ENCODE data around the gene RTN4.
"Not testable (repeated sequence)": the region's sequence is repeated elsewhere in the genome, so short reads cannot be mapped to it uniquely, and the experiment has no call there.

The RTN4 gene

DNA sequence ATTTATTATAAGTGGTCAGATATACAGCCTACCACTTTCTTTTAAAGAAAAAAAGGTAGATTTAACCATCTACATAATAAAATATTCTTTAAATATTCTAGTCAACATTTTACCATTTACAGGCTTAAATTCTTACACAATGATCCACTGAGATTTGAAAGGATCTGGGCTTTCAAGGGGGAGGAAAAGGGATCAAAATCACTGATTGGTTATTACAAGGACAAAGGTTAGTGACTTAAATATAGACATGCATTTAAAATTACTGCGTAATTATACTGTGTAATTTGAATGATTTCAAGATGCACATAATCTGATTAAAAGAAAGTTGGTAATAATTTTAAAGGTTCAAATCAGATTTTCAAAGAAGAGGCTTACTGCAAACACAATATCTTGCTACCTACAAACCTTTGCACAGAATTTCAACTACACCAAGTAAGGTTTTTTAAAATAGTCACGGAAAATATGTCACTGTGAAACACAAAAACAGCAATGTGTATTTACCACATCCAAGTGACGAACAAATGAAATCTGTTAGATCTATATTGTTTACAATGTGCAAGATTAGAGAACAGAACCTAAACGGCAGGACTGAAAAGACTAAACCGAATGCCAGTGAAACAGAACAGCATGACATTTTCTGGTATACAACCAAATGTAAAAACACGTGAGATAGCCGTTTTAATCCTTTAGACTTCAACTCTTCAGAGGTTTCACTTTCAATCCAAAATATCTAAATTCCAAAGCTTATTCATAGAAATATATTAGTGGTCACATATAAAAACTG is 40.8 kb downstream of the RTN4 start:
- DNase-seq = no peak

DNA sequence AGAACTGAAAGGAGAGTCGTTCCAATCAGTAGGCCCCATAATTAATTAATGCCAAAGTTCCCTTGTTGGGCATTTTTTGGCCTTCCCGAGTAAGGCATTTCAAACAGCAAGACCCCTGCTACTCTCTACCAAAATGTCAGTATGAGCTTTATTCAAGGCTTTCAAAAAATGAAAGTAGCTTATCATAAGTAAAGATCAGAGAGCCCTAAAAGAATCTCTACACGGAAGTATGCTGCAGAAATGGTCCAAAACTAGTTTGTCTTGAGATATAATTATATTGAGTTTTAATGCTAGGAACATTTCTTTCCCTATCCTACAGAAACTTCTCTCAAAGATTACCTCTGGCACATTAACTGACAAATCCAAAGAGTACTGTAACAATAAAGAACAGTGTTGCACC is 43.9 kb downstream of the RTN4 start:
- no peak for DNase-seq

DNA sequence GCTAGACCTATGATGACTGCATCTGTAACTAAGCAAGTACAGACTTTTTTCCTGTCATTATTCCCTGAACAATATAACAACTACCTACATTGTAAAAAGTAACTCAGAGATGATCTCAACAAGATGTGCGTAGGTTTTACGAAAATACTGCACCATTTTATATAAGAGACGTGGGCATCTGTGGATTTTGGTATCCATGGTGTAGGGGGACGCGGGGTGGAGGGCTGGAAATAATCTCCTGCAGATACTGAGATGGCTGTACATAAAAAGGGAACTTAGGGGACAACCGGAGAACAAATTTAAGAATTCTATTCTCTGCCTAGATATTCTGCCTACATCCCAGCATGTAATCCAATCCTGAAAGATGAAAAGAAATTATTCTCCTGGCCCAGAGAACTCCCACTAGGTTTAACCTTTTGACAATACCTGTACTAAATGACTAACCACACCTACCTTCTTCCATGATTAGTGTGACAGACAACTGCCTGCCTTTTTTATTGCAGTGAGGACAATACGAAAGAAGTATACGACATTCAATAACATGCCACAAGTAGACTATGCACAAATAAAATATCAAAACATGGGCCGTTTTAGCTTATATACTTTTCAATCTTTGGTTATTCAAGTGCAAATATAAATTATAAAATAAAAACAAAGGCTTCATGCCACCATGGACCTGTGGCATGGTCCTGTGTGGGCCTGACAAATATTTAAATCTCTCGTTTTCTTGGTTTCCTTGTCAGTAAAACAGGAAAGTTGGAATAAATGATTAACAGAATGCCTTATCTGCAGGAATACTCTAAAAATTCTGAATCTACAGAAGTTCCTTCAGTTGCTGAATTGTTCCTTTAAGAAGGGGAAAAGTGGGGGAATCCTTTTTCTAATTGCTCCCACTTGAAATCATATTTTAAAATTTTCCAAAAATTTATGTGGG is 46.3 kb downstream of the RTN4 start:
- DNase-seq = no peak

DNA sequence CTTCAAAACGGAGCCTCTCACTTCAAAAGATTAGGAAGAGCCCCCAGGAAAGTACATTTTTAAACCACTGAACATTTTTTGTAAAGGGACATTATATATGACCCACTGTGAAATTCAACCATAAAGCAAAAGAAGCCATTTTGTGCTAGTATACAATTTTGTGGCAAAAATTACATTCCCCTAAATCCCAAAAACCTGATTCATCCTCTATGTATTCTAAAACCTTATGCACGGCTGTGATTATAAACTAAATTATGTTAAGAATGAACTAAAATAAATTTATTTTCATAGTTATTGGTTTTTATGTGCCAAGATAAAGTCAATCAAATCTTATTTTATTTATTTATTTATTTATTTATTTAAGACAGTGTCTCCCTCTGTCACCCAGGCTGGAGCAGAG is 48.5 kb downstream of the RTN4 start:
- DNase-seq = no peak

DNA sequence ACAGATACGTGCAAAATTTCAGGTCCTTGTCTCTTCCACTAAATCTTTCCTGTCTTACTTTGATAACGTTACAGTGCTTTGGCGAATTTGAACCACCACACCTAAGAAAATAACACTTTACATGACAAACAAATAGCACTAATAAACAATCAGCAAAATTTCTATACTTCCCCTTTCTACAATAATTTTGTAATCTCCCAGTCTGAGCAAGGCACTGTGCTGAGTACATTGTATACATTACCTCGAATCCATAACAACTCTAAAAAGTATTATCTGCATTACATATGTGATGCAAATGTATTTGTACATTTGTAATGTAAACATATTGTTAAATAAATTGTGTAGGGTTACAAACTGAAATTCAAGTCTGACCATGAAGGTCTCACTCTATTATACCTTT is 49.9 kb downstream of the RTN4 start:
- DNase-seq = no peak

DNA sequence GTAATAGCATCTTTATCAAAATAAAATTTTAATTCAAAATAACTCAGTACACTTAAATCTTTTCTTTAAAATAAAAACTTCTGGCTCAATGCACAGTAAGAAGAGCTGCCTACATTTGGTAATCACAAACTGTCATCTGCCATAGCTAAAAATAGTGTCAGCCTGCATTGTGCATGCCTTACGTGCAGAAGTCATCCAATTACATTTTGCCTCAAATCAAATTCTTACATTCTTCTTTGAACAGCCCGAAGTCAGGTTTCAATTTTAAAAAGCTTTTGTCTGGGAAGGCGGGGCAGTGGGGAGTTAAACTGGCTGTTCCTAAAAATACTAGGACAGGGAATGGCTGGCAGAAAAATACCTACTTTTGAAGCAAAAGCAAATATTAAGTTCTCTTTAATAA is 51.1 kb downstream of the RTN4 start:
- no peak for DNase-seq

DNA sequence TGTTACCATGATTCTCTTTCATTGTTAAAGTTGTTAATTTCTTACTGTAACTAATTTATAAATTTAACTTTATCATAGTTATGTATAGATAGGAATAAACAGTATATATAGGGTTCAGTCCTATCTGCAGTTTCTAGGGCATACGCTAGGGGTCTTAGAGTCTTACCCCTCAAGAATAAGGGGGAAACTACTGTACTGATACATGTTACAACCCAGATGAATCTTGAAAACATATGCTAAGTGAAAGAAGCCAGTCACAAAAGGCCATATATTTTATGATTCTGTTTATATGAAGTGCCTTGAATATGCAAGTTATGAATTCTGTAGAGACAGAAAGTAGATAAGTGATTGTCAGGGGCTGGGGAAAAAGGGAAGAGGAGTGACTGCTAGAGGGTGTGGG is 52.4 kb downstream of the RTN4 start:
- no peak for DNase-seq

DNA sequence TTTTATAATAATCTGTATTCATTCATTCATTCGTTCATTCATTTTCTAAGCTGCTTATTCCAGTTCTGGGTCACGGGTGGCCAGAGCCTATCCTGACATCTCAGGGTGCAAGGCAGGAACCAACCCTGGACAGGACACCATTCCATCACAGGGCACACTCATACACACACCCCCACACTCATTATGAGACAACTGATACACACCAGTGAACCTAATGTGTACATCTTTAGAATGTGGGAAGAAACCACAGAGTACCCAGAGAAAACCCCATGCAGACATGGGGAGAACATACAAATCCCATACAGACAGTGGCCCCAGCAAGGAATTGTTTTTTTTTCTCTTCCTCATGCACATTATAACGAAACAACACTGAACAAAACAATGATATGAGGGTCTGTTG is 54.7 kb downstream of the RTN4 start:
- no peak for DNase-seq

DNA sequence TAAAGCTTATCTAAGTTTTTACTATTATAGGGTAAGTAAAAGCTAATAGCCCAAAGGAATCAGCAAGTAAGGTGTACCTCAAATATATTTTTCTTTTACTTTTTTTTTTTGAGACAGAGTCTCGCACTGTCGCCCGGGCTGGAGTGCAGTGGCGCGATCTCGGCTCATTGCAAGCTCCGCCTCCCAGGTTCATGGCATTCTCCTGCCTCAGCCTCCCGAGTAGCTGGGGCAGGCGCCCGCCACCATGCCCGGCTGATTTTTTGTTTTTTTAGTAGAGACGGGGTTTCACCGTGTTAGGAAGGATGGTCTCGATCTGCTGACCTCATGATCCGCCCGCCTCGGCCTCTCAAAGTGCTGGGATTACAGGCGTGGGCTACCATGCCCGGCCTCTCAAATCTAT is 59.6 kb downstream of the RTN4 start:
- DNase-seq = not testable (repeated sequence)

DNA sequence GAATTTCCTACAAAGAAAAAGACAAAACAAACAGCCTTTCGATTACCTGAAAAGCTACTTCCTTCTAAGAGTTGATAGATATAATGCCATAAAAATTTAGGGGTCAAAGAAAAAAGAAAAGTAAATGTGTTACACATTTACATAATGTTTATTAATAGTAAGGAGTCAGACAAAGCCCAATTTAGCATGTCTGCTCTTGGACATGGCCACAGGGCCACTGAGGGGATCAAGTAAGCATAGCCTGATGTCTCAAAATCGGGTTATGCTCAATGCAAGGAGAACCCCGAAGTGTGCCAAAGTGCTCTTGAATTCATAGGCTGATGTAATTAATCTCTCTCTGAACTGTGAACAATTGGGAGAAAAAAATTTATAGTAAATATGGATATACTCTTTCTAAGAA is 61.6 kb downstream of the RTN4 start:
- no peak for DNase-seq

DNA sequence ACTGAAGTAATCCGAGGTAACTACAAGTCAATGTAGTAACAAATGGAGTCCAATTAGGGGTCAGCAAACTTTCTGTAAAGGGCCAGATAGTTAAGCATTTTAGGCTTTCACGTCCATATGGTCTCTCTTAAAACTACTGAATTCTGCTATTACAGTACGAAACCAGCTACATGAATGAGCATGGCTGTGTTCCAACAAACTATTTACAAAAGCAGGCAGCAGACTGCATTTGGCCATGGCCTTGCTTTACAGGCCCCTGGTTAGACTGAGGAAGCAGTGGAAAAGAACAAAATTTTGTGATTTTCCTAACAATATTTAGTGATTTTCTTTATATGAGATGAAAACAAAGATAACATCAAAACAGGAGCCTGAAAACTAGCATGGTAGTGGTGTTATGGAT is 64.0 kb downstream of the RTN4 start:
- no peak for DNase-seq

DNA sequence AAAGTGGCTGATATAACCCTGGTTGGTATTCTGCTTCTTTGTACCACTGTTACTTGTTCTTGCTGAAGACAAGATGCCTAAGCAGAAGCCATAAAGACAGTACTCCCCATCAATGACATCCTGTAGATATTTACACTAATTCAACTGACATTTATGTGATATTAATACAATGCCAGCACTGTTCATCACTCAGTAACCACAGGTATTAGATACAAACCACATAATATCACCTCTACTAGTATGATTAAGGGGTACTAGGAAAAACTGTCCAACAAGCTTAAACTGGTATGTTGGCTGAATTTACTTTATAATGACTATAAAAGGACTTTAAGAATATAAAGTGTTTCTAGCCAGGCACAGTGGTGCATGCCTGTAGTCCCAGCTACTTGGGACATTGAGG is 65.8 kb downstream of the RTN4 start:
- DNase-seq = no peak

DNA sequence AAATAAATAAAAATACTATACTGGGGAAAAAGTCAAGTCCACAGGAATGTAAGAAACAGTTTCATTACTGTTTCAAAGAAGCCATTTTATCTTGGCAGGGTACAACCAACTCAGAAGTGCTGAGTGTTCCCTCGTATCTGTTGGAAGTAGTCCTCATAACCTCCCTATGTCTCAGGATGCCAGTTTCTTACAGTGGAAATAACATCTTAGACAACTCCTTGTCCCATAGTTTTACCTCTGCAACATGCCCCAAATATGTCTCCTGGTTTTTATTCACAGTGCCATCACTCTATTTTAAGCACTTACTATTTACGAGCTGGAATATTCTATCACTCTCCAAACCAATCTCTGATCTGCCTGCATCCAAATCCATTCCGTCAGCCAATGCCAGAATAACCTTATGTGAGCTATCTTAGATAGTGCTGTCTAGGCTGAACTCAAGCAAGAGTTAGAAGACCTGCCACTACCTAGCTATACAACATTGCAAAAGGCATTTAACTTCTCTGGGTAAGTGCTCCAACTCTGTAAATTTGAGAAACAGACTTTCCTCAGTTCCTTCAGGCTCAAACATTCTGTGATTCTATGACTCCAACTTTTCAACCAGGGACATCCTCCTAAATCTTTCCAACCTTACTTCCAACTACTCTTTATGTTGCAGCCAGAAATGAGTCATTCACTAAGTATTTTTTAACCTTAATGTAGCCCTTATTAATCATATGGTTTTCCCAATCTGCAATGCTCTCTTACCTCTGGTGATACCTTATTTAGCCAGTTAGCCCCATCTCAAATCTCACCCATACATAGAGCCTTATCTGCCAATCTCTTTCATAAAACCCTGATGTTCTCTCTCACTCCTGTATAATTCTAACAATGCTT is 66.7 kb downstream of the RTN4 start:
- no peak for DNase-seq

DNA sequence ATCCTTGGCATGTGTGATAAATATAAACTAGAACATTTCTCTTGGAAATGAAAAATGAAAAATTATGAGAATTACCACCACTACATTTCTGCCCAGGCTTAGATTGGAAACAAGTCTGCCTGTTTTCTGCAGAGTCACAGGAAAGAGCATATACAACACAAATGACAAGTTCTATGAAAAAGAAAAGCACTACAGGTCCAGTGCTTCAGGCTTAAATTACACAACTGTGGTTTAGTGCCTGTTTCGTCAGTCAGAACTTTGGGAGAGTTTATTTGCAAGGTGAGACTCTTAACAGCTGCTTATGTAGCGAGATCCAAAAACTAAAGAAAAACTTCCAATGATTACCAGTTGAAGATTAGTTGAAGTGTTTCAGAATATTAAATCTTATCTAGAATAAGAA is 68.9 kb downstream of the RTN4 start:
- no peak for DNase-seq

DNA sequence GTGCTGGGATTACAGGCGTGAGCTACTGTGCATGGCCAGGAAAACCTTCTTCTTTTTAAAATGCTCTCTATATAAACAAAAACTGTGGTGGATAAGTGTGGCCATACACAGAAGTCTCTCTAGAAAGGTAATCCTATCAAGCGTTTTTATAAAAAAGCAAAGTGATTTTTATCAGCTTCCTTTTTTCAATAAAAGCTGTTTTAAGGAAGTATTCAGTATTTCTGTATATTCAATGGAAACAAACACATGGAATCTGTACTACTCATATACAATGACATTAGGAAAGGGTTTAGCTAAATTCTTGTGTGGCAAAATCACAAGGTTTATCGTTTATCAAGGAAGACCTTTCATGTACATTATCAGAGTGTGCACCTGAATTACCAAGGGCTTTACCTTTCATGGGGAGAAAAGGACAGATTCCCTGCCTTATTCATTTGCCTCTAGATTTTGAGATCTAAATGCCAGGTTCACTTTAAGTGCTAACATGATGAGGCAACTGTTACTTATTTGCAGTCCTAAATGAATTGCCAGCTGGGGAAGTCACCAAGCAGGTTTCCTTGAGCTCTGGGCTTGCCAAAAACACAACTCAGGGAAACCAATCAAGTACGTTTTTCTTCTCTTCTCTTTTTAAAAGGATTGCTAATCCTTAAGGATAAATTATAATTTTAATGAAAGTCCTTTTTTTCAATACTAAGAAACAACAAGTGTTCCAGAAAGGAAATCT is 70.8 kb downstream of the RTN4 start:
- DNase-seq = no peak

DNA sequence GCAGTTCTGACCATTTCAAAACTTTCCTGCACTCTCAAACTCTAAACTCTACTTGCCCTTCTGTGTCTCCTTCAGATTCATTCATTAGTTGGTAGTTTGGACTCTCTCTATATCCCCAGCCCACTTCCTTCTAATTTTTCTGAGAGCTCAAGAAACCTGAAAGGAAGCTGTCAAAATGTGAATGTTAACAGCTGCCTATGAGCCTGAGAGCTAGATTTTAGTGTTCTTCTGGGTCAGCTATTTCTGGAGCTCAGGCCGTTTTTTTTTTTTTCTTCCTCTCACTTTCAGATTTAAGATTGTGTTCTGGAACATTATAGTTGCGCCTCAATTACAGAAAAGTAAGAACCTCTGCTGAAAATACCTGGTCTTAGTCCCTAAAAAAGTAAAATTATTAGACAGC is 73.1 kb downstream of the RTN4 start:
- DNase-seq = no peak

DNA sequence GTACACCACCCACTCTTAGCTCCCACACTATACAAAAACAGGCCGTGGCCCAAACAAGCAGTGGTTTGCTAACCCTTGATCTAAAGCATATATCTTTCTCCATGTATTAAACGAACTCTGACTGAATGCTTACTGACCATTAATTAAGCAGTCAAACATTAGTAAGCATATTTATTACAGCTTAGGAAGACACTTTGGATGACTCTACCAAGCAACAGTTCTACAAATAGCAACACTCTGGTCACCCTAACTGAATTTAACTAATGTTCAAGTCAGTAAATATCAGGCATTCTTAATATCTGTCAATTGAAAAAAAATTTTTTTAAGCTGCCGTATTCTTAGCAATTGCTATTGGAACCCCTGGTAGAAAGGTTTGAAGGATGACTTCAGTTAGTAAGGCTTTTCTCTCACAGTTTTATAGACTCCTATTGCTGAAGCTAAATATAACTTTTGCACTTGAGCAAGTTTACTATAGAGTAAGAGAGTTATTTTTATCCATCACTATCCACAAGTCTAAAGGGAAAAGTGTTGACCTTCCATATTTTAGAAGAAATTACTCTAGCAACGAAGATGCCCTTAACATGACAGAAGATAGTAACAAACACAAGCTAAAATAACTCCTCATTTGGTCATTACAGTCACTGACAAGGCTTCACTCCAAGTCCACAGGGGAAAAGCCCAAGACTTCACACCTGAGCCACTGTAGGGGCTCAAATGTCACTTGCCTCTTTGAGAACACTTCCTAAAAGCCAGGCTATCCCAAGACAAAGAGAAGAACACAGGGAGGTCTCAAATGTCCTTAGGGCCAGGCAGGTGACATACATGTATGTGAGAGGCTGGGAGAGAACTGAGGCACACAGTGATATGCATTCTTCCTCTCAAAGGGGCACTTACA is 74.4 kb downstream of the RTN4 start:
- no peak for DNase-seq

DNA sequence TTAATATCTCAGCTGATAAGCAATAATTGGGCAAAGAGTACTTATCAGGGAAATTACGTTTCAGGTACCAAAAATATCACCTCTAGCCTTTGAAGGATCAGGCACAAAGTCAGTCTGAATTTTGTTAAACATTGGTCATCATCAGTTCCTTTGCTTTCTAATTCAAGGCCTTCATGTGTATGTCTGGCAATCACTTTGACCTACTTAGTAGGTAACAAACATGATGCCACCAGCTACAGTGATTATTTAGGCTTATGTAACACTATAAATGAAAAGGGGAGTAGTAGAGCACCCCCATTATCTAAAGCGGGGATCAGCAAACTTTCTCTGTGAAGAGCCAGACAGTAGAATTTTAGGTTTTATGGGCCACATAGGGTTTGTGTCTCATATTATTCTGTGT is 75.1 kb downstream of the RTN4 start:
- no peak for DNase-seq

DNA sequence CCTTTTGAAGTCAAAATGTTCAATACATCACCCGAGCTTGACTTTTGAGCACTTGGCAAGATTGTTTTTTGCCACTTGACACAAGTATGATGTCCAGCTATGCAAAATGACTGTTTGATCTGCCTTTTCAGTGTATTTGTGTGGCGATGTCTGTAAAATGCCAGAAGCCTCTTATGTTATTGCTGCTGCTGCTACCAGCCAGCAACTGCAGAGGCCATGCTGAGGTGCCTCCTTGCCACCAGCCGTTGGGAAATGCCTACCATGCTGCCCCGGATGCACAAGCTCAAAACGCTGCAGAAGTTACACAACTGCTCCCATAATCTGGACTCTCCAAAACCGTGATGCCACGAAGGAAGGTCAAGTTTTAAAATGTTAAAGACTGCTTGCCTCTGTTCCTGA is 80.3 kb downstream of the RTN4 start:
- DNase-seq = no peak

DNA sequence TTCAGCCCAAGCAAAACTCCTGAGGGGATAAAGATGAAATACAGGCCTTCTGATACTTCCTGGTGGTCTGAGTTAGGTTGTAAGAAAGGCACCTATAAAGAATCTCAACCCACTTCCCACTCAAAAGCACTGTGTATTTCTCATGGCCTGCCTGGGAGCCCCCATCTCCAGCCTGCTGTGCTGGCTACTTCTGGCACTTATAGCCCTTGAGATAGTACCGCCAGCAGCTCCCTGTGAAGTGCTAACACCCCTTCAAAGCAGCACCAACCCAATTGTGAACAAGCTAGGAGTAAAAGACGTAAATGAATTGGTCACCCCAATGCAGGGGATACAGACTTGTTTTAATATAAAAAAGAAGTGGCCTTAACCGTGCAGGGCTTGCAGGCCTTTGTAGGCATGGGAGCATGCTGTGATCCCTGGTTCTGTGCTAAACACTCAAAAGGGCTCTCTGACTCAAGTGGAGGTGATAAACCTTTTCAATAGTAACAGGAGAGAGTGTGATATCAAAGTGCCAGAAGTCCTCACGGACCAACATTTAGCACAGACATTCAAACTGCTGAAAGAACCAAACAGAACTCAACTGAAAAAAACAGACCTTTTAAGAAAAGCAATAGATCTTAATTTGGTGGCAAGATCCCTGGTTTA is 80.8 kb downstream of the RTN4 start:
- DNase-seq = no peak

All from T1000 (cell line).